Peyer's patch (tissue), 4 donors: Measurements from ENCODE around the gene LRIG1. TPM values are rescaled to one million over a fixed set of nuclear protein-coding genes. Genes with fewer than 3 reads are reported as not detected.

Experiments
- DNase-seq, 3 donors: peaks; one replicate each; pipeline ENCODE4 v3.0.0-alpha.2; 2017 to 2019
- H3K27ac ChIP-seq, 4 donors: fragments of 200-600 bp; sonication (generic); one replicate each; pipeline ENCODE4 v1.5.1; 2016 to 2019
- H3K27me3 ChIP-seq, 2 donors: fragments of 200-600 bp; sonication (generic); one replicate each; pipeline ENCODE4 v1.5.1; 2019
- H3K36me3 ChIP-seq, 3 donors: fragments of 200-600 bp; sonication (generic); one replicate each; pipeline ENCODE4 v1.5.1; 2016 to 2019
- H3K4me1 ChIP-seq, 4 donors: fragments of 200-600 bp; sonication (generic); one replicate each; pipeline ENCODE4 v1.5.1; 2016 to 2019
- H3K4me3 ChIP-seq, 4 donors: fragments of 200-600 bp; sonication (generic); 1 replicate in 3 of 4; 2 replicates in 1 of 4; pipeline ENCODE4 v1.5.1; 2016 to 2019; ENCODE audit warnings: mild to moderate bottlenecking in 1 of 4
- H3K9me3 ChIP-seq, 4 donors: fragments of 200-600 bp; sonication (generic); one replicate each; pipeline ENCODE4 v1.5.1; 2016 to 2019; ENCODE audit warnings: mild to moderate bottlenecking in 1 of 4
- CTCF ChIP-seq, 6 experiments: fragments of 450-650 bp in 4 of 6; fragments of 200-600 bp in 2 of 6; sonication (generic) in 1 of 6; IDR thresholded peaks; one replicate each; pipeline ENCODE4 v1.5.1; 2017 to 2019; ENCODE audit warnings: antibody characterized with exemption in 6 of 6, mild to moderate bottlenecking in 3 of 6, moderate library complexity in 1 of 6
- POLR2A ChIP-seq, 2 donors: fragments of 450-650 bp; IDR thresholded peaks; one replicate each; pipeline ENCODE4 v1.5.1; 2017; ENCODE audit warnings: antibody characterized with exemption in 2 of 2, mild to moderate bottlenecking in 2 of 2, moderate library complexity in 2 of 2
- total RNA-seq, 4 donors: library from RNA; depleted of rRNA; stranded (reverse); fragments of >200 nt; gene quantifications; one replicate each; pipeline ENCODE4 v1.1.0, GENCODE V29; 2016

The LRIG1 gene
- total RNA-seq, 4 donors from 2014 or later = 28.5 to 65.2 (median 59.2) TPM

GRCh38 chr3:66335671-66336070 lies 165.2 kb downstream of the LRIG1 start:
- Histone ChIP-seq H3K36me3 (no peaks in the 10 kb centered on the region), H3K9me3 (no peaks in the 10 kb centered on the region), H3K4me1 (no peaks in the 10 kb centered on the region), H3K27ac (no peak overlapping the region), H3K4me3 (no peak overlapping the region), H3K27me3 (no peaks in the 10 kb centered on the region)
- no peak for DNase-seq
- TF ChIP-seq POLR2A (IDR thresholded peaks at IDR 0.05) (no peak), CTCF (IDR thresholded peaks at IDR 0.05) (no peak)
